Posterior vena cava (tissue), 2 donors: ENCODE data around the gene AMACR. TPM values are rescaled to one million over a fixed set of nuclear protein-coding genes. Genes with fewer than 3 reads are reported as not detected.
"Not testable (repeated sequence)": the region's sequence is repeated elsewhere in the genome, so short reads cannot be mapped to it uniquely, and the experiment has no call there.

Experiments used
- DNase-seq: peaks from one replicate; pipeline ENCODE4 v3.0.0-alpha.2; 2020; ENCODE audit warnings: low spot score
- intact Hi-C, 2 donors: fragments of 100-400 bp; cut with DNase I; formaldehyde crosslinking; loops; one replicate each; pipeline versions ENCODE4 v1.14.1 to v1.14.2; 2022 to 2023
- total RNA-seq, 2 donors: library from RNA; stranded (reverse); fragmentation: NEBNext Ultra II Directional; extraction: Animal tissue kit (Norgen Biotek cat#: 25700); gene quantifications; one replicate each; pipeline ENCODE4 v1.2.1, GENCODE V29; 2021
- donor health status: DM: yes; HTN: yes; CAD: no.
- donor health status: DM: yes; HTN: yes; CAD: no.

AMACR gene
- total RNA-seq, 2 donors from 2014 or later, result 6.4 to 9.4 TPM

DNA sequence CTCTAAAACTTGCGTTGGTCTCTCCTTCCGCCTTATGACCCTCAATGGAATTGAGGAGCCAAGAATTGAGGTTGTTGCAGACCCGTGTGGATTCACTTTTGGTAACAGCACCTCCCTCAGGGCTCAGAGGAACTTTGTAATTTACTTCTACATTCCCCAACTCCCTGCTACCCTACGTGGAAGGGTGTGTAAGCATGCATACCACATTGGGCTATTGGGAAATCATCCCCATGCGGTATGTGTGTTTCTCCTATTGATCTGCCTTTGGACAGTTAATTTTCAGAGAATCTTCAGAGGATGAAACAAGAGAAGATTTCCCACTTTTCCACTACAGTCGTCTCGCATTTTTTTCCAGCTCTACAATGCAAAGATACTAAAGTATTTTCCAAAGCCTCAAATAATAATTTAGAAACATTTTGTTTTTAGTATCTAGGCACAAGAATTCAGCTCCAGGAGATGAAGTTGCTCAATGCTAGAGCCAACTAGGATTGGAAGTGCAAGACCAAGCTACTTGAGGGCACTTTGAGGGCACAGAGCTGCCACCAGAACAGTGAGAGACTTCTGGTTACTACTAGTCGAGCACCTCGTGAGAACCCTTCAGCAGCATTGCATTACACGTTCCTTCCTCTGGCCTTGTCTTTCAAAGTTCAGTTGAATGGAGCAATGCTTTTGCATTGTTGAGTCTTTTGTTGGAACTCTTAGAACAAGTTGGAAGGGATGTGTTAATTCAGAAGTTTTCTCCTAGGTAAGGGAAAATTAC, 31.7 kb upstream of the AMACR start:
- no peak for DNase-seq
- intact Hi-C loops, result no loop called here

DNA sequence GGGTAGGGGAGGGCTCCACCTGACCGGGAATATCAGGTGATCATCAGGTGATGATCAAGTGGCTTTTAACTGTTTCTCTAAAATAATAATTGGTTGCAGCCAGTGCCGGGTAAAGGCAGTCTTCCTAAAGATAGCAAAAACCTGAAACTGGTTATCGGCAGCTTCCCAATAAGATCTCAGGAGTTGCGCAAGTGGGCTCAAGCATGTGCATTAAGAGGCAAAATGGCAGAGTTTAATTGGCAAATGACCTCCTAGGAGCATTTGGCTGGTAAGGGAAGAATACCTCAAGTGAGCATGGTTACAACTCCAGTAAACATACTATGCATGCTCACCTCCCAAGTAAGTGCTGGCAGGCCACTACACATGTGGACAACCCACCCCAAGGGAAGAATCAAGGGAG, 31.0 kb upstream of the AMACR start:
- no peak for DNase-seq
- intact Hi-C loops, result no loop called here

DNA sequence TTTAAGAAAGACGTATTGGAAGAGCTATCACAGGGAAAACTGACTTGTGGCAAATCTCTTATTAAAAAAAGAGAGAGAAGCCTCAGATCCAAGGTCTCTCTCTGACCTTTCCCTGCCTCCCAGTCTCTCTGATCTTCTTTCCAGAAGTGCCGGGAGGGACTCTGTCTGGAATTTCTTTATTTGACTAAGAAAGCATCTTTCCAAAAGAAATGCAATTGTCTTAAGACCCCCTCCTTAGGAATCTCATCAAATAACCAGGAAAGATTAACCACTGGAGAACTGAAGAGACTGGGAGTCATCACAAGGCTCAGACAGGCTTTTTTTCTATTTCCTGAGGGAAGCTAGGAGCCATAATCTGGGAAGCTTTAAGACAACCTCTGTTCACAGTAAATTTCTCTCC, 30.5 kb upstream of the AMACR start:
- DNase-seq, result no peak
- intact Hi-C loops, result no loop called here

DNA sequence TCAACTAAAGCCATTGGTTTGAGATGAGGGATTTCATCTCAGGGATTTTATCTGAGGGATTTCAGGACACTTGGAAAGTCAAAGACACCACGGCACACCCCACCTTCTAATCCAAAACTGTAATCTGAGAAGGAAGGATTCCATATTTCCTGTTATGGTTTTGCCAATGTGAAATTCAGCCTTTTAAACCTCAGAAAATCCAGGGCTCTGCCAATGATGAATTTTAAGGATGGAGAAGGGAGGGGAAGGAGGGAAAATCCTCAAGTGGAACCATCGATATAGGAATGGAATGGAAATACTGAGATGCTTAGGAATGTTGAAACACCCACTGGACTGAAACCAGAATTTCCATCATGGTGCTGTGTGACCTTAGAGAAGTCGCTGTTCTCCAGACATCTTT, 29.9 kb upstream of the AMACR start:
- no peak for DNase-seq
- intact Hi-C loops, result no loop called here

DNA sequence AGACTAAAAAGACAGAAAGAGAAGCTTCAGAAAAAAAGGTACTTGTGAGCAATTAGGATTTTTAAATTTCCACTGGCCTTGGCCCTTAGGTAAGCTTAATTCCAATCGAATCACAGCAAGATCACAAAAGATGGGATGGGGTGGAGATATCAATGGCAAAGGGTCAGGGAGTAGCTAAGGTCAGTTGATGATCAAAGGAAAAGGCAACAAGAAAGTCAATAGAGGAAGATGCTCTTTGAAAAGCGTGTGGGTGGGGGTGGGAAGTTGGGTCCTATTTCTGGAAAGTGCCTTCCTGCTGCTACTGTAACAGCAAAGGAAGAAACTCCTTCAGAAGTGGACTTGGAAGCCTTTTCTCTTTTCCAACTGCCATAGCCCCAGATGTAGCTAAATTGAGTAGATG, 27.9 kb upstream of the AMACR start:
- intact Hi-C loops, result no loop called here
- no peak for DNase-seq

DNA sequence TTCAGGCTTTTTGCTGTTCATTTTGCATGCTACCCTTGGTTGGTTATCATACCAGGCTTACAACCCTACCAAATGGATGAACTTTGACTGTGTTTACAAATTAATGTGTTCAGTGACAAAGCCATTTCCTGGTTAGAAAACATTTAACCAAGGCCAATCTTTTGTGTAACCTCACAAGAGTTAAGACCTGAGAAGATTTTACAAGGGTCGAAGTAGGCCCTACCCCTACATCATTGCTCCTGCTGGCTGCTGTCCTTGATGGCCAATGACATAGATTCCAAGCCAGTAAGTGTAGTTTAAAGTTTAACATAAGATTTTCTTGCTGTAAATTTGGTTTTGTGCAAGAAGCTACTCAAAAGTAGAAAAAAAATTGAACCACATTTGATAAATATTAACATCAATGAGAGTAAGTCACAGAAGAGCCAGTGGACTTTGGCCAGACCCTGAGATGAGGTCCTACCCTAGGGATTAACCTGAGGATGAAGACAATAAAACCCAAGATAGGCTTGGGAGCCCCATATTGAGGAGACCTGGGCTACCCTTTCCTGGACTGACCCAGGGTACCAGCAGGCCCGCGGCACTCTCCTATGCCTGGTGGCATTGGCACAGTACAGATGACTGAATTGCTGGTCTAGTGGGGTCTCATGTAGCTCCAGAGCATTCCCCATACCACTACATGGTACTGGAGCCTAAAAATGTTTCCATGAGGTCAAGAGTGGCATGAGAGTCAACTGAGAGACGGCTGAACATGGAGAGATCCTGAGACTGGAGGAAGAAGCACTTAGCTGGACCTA, 26.9 kb upstream of the AMACR start:
- intact Hi-C loops, result no loop called here

DNA sequence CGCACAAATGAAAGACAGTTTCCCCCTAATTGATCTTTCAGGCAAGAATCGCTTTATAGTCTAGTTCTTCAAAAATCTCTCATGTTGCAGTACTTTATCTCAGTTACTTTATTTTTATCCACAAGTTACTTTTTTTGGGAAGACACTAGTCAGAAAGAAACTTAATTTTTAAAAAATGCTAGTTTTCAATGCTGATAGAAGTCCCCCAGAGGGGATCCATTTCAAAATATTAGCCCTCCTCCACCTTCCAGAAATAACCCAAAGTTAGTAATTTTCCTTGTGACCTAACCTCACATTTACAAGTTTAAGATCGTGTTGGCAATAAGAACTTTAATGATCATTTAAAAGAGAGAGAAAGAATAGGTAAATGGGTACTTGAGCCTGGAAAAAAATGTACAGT, 24.1 kb upstream of the AMACR start:
- DNase-seq, result no peak
- intact Hi-C loops, result no loop called here

More for the DNA sequence above, 26.9 kb upstream of the AMACR start:
- no peak for DNase-seq

DNA sequence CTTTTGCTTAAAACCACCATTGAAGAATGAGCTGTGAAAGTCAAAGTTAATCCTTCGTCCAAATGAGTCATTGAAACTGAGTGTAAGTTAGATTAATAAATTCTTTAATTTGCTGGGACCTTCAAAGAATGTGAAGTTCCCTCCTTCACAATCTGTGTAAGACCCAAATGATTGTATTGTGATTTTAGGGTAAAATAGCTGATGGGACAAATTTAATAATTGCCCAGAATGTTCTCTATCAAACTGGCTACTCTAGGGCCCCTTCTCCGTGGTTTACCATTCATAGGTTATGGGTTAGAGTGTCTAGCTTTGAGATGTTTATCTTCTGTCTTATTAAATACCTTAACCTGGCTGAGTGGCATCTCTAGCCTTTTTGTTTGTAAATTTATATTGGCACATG, 23.3 kb upstream of the AMACR start:
- intact Hi-C loops, result no loop called here
- no peak for DNase-seq

DNA sequence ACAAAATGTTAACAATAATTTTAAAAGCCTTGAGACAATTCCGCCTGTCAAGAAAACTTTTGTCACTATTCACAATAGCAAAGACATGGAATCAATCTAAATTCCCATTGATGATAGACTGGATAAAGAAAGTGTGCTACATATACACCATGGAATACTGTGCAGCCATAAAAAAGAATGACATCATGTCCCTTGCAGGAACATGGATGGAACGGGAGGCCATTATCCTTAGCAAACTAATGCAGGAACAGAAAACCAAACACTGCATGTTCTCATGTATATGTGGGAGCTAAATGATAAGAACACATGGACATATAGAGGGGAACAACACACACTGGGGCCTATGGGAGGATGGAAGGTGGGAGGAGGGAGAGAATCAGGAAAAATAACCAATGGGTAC, 22.7 kb upstream of the AMACR start:
- intact Hi-C loops, DNase-seq: not testable (repeated sequence)

DNA sequence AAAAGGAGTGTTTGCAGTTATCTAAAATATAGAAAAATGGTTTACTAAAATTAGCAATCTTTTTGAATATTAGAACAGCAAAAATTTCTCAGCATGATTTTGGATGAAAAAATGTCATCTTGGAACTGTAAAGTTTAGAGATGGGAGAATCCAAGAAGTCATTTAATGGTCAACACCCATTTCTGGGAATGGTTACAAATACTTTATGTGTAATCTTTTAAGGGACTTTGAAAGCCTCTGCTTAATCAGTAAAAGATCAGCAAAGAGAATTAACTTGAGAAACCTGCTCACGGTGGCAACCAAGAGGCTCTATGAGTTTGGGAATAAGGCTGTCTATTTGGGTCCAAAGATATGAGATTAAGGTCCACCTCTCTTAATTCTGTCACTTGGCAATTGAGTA, 22.2 kb upstream of the AMACR start:
- intact Hi-C loops, result no loop called here
- no peak for DNase-seq

DNA sequence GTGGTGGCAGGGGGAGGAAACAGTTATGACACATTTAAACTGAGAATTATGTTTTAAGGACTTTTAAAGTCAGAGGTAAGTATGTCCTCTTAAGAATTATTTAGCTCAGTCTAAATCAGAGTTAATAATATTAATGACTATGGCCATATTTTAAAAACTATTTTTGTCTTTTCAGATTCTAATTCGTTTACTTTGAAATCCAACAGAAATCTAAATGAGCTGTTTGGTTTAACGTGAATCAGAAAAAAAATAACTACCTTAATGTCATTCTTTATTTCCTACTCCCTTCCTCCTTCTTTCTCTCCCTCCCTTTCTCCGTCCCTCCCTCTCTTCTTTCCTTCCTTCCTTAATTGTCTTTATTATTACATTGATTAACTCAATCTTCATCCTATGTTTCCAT, 20.5 kb upstream of the AMACR start:
- DNase-seq, result no peak
- intact Hi-C loops, result no loop called here

DNA sequence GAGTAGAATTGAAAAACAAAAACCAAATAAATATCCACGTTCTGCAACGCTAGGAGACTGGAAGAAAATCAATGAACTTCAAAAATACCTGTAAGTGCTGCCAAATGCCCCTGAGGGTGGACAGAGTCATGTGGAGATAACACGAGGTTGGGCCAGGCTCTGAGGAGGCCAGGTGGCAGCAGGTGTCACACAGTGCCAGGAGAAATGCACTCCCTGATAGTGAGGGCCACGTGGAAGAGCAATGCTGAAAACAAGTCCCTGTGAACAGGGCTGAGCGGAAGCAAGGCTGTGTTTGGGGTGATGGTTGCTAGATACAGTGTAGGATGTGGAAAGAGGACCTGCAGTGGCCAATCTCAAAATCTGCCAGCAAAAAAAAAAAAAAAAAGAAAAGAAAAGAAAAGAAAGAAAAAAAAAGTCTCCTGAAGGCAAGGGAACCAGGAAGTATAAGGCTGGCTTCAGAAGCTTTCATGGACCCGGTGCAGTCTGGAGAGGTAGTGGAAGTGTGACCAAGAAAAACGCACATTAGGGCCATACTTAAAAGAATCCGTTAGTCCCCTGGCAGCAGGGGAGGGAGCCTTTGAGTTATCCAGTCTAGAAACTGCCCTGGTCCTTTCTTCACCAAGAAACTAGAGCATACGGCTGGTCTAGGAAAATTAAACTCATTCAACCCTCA, 18.4 kb upstream of the AMACR start:
- intact Hi-C loops, result no loop called here
- DNase-seq, result no peak

DNA sequence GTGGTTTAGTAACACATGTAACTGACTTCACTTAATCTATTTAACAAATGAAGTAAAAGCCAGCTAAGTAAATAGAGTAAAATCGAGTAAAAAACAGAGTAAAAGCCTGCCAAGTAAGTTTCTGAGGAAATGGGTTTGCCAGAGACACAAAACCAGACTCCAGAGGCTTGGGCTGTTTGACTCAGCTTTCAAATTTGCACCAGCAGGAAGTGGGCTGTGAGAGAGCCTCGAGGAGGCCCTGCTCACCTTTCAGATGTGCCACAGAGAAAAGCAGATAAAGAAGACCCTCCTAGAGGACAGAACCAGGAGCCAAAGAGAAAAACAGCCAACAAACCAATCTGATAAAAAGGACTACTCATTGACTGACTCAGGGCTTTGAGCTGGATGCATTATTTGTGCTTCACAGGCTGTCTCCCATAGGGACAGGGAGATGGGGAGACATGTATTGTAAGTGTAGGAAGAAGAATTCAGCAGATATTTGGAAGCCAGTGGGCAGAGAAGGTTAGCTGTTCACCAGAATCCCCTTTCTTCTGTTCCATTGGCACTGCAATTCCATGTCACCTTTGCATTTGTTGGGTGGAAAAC, 14.4 kb upstream of the AMACR start:
- no peak for DNase-seq
- intact Hi-C loops, result no loop called here

DNA sequence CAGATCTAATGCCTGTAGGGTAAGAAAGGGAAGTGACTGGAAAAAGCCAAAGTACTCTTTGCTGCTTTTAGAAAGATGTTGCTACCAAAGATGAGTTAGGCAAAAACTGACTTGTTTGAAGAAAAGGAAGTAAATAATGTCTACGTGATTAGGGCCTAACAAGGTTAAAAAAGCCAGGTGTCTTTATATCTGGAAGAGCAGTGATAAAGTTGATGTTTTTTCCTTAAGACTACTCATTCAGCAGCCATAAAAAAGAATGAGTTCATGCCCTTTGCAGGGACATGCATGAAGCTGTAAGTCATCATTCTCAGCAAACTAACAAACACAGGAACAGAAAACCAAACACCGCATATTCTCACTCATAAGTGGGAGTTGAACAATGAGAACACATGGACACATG, 13.5 kb upstream of the AMACR start:
- no peak for DNase-seq
- intact Hi-C loops, result no loop called here

DNA sequence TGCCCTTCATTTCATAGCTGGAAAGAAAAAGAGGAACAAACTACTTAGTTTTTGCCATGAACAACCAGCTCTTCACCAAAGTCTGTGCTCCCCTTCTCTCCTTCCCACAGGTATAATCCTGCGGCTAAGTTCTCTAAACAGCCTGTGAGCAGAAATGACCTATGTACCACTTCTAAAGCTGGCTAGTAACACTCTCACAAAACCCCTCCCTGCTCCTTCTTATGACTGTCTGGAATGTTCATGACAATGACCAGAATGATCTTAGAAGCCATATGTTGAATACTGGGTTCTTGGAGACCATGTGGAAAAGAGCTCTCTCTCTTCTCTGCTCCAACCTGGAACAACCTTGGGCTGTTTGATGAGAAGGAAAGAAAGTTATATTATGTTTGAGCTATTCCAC, 12.9 kb upstream of the AMACR start:
- intact Hi-C loops, result no loop called here
- no peak for DNase-seq

DNA sequence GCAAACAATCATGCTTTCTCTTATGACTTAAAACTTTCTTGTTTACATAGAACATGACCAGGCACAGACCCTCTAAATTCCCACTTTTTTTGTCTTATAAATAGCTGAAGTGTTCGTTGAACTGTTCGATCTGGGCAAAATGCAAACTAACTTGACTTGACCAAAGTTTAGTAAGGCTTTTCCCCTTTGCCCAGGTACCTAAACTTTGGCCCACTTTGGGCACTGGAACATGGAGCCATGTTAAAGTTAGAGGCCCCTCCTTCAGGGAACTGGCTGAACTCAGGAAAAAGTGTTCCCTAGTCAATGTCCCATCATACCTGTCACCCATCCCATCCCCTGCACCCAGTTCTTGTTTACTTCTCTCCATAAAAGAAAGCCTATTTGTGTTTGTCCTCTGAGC, 9.4 kb upstream of the AMACR start:
- no peak for DNase-seq
- intact Hi-C loops, result no loop called here

DNA sequence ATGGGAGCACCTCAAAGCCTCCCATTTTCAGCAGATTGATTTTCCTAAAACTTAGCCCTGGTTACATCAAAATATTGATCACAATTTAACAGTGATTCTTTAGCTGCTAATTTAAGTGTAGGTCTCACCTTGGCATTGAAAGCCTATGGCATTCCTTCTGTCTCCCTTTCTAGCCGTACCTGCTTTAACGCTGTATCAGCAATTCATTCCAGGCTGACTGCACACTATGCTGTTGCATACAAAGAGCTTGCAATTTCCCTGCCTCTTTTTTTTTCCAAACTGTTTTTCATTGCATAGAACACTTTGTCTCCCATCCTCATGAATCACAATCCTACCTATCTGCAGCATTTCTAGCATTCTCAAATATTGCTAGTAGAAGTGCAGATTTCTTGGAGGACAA, 8.9 kb upstream of the AMACR start:
- intact Hi-C loops, result no loop called here
- no peak for DNase-seq

DNA sequence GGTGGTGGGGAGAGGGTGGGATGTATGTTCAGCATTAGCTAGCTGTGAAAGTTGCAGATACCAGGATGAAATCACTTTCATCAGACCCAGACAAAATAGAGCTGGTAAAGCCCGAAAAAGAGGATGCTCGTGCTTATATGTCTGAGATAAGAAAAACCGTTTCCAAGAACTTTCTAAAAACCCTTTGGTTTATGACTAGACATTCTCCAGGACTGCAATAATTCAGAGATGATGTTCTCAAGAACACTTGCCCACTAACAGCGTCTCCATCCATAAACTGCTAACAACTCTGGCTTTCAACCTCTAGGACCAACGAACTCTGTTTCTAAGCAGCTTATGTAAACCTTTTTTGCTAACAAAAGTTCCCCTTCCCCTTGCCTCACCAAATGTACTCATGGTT, 8.4 kb upstream of the AMACR start:
- intact Hi-C loops, result no loop called here
- no peak for DNase-seq

DNA sequence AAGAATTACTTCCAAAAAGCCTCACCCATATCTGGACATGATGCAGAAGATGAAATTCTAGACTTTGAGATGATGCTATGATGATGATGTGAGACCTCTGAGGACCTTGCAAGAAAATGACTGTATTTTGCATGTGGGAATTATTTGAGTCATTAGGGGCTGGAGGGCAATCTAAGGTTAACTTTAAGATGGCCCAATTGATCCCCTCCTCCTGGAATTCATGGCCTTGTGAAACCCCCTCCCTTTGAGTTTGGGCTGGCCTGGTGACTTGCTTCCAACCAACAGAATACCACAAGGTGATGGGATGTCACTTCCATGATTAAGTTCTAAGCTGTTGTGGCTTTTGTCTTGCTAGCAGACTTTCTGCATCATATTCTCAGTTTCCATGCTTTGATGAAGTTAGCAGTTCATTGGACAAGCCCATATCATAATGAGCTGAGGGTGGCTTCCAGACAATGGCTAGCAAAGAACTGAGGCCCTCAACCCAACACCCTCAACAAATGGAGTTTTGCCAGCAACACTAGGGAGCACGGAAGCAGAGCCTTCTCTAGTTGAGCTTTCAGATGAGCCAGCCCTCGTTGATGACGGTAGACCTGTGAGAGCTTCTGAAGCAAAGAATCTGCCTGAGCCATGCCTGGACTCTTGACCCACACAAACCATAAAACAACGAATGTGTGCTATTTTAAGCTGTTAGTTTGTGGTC, 7.4 kb upstream of the AMACR start:
- intact Hi-C loops, result no loop called here
- no peak for DNase-seq

DNA sequence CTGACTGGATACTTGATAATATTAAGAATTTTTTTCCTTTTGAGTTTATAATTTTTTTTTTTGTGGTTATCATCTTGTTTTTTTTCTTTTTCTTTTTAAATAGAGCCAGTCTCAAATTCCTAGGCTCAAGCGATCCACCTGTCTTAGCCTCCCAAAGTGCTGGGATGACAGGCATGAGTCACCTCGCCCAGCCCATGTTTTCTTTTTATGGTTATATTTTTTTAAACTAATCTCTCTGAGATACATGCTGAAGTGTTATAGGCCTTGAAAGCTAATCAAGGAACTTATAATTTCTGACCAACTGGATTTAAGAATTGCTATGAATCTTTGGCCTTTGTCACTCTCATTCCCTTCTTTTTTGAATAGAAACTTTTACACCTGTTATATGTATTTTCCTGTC, 6.8 kb upstream of the AMACR start:
- intact Hi-C loops, result no loop called here
- DNase-seq, result no peak
